Choroid plexus epithelial cell (primary cell): ENCODE results near the gene AFF2.
A peak's percentile ranks its signal among the peaks of the same experiment; 100 is the strongest.

Source experiments
- DNase-seq: peaks from one replicate; pipeline ENCODE4 v3.0.0-alpha.2; 2010; ENCODE audit warnings: low read depth
- H3K4me3 ChIP-seq: 2 replicates; pipeline ENCODE4 v1.5.1; 2011; ENCODE audit warnings: low read depth, mild to moderate bottlenecking, control low read depth, low read length, moderate library complexity
- CTCF ChIP-seq: conservative IDR thresholded peaks from 2 replicates; pipeline ENCODE4 v1.5.1; 2011; ENCODE audit warnings: low read depth, mild to moderate bottlenecking, control low read depth, inconsistent platforms, low read length, moderate library complexity

The AFF2 gene

GRCh38 chrX:148867596-148867995, 367.2 kb downstream of the AFF2 start:
- no peak for TF ChIP-seq CTCF
- H3K4me3 ChIP-seq = no peak overlapping the region
- no peak for DNase-seq

- TF ChIP-seq CTCF = no peak
- H3K4me3 ChIP-seq = no peak overlapping the region
- peak; percentile 72 for DNase-seq
Observed at GRCh38 chrX:148871422-148872160, 371.2 kb downstream of the AFF2 start.

GRCh38 chrX:148872161-148872535, 371.7 kb downstream of the AFF2 start:
- H3K4me3 ChIP-seq = no peak overlapping the region
- no peak for DNase-seq
- TF ChIP-seq CTCF = no peak

DNA sequence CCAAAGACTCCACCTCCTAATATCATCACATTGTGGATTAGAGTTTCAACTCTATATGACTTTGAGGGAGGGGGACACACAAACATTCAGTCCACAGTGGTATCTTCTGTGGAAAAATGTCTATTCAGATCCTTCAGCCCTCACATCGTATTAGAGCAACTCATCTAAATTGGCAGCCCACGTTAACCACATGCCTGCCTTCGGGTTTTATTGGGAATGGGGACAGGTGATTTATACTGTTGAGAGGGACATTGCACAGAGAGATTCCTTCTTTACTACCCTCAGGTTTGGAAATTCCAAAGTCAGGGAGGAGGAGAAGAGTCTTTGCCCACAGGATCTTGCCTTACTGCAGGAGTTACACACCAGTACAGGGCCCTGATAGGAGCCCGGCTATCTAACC, 372.5 kb downstream of the AFF2 start:
- DNase-seq = no peak
- TF ChIP-seq CTCF = no peak
- H3K4me3 ChIP-seq = no peak overlapping the region

DNA sequence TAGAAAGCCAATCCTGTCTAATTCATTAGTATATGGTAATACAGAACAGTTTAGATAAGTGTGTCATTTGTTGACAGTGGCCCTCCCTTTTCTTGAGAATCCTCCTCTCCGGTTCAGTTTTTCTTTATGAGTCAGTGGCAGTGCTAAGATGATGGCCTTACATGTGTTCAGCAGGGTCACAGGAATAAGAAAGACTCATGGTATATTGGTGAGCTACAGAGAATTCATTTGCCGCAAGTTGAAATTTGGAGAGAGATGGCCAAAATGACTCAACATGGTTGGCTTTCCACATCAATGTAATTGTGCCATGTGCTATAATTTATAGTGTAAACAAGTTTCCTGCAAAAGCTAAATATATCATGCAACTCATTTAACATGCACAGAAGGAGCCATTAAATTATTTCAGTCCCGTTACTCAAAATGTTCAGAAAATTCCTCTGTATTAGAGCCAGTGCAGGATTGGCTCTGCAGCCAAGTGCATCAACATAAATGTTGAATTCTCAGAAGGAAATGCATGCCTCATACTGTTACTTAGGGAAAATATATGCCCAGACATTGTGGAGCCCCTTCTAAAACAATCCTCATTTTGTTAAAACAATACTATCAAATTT, 374.3 kb downstream of the AFF2 start:
- TF ChIP-seq CTCF = no peak
- no peak for DNase-seq
- H3K4me3 ChIP-seq = no peak overlapping the region

DNA sequence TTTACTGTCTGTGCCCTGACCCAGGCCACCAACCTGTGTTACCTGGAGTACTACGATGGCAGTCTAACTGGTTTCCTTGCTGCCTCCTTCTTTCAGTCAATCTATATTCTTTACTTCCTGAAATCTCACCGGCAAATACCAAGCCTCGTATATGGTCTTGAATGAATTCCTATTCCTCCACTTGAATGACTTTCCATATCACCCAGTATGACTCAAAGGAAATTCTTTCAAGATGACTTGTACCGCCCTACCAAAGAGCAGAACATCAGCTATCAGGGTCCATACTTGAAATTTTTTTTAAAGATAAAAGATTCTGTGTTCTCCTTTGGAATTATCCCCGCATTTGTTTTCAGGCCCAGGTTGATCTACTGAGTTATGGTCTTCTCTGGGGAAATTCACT, 378.0 kb downstream of the AFF2 start:
- H3K4me3 ChIP-seq = no peak overlapping the region
- no peak for TF ChIP-seq CTCF
- DNase-seq = peak; percentile 58

- H3K4me3 ChIP-seq = no peak overlapping the region
- no peak for DNase-seq
- TF ChIP-seq CTCF = peak; percentile 1
Observed at GRCh38 chrX:148885203-148885602, 384.8 kb downstream of the AFF2 start.
